NCI-H526 treated with DMSO at 0.1 percent for 48 hours (cell line): ENCODE measurements around the gene KCNH1.
A peak's percentile ranks its signal among the peaks of the same experiment; 100 is the strongest.

ENCODE experiments used
- DNase-seq: peaks from one replicate; lab custom pipeline; 2025; lab: John Stamatoyannopoulos, UW

Gene KCNH1

GRCh38 chr1:210857146-210857663 is 276.7 kb downstream of the KCNH1 start:
- no peak for DNase-seq

DNA sequence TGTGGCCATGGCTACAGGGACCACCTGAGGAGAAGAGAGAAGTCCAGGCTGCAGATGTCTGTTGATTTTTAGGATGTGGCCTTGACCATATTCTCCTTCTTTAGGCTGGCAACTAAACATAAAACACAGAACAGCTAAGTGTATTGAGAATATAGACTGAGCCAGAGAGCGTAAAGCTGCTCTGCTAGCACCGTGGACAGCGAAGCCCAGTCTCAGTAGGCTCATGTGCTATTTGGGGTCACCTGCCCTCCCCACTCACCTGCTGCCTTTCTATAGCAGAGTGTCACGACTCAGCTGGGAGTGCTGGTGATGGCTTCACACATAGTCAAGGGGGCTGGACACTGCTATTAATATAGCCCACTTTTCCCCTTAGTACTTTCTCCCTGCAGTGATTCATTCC is 278.5 kb downstream of the KCNH1 start:
- DNase-seq: no peak

DNA sequence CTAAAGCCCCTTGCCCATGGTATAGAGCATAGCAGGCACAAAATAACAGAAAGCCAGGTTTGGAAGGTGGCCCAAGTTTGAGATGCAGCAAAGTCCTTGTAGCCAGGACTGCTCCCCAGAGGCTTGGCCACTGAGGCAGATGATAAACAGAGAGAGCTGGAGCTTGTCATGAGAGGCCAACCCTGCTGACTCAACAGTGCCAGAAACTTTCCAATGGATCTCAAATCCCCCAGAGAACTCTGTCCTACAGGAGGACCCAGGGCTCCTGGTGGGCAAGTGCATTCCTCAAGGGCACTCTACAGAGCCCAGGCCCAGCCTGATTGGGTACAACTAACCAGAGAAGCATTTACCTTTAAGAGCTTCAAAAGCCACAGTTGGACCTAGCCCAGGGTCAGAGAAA is 280.7 kb downstream of the KCNH1 start:
- DNase-seq: no peak

DNA sequence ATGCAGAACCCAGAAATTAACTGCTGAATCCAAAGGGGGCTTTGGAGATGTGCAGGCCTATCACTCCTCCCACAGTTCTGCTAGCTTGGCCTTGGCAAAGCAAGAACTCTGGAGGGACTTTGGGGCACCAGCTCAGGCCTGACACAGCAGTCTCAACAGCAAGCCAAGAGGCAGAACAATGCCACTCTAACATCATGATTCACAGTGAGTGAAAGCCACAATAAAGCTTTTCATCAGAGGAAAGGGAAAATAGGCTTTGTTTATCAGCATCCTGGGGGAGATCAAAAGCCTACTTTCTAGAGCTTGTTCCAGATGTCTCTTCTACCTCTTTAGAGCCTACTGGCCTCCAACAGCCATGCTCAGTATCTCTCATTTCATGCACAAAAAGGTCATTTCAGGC is 283.4 kb downstream of the KCNH1 start:
- no peak for DNase-seq

DNA sequence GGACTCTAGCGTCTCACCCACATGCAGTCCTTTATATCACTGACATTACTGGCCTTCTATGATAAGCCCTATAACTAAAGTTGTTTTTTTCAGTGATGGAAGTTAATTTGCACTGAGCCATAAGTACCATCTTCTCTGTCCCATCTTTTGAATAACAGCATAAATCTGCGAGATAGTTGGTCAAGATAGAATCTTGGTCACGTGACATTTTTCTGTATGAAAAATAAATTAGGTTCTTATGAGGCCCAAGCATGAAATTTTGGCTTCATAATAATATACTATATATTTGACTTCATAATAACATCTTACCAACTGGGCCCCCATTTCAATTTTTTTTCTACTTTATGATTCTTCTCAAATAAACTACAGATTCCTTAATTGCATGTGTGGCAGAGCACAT is 285.5 kb downstream of the KCNH1 start:
- DNase-seq: no peak

DNA sequence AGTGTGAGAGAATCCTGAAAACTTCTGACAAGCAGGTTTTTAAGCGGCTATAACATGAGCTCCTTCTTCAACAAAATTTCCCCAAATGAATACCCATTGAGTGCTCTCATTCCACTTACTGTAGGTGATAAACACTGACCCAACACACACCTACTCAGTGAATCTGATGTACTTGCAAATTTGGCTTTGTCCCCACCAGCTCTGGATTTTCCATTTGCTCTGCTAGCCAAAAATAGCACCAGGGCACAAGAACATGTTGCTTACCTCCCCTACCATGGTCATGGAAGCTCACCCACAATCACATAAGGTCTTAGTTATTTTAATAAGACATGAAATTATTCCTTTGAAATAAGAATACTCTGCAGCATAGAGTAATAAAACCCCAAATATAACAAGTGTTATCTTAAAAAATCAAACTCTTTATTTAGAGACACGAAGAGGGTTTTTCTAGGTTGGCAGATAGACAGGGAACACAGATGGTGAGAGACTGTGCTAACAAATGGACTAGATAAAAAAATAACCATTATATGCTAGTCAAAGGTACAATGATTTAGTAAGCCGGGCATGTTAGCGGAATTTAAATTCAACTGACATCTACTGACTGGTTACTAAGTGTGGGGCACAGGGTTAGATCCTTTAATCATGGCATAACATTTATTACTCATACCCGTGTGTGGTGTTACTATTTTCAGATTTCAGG is 291.9 kb downstream of the KCNH1 start:
- no peak for DNase-seq

DNA sequence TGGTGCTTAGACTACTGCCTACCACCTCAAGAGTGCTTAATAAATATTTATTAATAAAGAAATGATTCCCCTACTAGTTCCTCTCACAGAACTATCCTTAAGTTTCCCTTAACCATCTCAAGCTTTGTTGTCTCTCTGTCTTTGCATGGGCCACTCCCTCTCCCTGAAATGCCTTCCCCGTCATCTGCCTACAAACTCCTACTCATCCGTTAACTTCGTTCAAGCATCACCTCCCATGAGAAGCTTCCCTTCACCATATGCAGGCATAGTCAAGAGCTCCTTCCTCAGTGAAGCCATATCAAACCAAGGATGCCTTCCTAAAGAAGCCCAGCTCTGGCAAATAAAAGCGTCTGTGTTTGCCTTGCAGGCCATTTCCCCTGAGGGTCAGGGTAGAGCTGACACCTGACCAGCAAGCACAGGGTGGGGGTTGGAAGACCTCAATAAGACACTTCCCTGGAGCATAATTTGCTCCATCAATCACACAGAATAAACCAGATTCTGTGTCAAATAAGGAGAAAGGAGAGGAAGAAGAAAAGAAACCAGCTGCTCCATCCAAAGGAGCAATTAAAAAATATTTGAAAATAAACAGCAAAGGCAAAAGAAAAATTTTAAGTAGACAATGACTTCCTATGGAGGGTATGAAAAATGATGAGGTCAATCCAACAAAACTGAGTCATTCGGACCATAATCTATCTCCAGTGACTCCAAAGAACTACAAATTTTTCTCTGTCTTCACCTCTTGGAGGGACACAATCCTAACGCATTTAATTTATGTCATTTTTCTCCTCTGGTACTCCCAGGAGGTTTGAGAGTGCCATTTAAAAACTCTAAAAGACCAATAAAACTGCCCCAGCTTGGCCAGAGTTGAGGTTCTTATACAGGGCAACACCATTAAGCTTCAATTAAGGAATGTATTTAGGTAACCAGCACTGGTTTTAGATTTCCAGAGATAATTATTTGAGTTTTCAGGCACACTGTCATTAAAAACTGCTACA is 303.6 kb downstream of the KCNH1 start:
- DNase-seq: no peak

DNA sequence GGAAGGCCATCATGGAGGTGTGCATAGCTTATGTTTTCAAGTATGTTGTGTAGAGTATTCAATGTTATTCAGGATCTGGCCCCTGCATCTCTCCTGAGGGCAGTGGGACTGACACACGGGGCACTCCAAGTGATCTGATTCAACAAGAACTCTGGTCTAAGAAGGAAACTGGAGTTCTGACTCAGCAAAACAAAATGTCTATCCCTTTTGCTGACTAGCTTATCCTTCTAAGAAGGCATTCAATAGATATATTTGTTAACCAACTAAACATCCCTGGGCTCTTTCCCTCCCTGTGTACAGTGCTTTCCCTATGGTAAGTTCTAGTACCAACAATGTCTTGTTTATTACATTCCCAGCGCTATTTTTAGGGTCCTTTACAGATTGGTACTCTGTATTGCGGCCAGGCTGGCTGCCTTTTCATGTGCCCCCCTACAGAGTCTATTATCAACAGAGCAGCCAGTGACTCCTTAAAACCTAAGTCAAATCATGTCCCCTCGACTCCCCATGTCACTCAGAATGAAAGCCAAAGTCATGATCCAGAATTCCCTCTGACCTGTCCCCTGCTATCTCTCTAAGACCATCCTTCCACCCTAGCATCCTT is 304.9 kb downstream of the KCNH1 start:
- no peak for DNase-seq

DNA sequence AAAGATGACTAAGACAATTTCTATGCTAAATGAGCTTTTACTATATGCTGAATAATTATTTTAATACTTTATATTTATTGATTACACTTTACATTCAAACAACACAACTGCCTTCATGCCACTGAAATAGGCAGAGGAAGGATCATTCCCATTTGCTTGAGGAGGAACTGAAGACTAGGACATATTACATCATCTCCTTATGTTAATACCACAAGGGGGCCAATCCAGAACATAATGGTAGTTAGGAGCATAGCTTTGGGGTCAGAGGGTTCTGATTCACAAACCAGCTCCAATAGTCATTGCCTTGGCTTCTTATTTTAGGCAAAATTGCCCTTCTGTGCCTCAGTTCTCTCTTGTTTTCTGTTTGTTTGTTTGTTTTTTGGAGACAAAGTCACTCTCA is 306.5 kb downstream of the KCNH1 start:
- no peak for DNase-seq

GRCh38 chr1:210826686-210827085 is 307.3 kb downstream of the KCNH1 start:
- no peak for DNase-seq

- no peak for DNase-seq
These were observed 311.0 kb downstream of the KCNH1 start for GRCh38 chr1:210822932-210823331.

- DNase-seq: no peak
These were observed 311.7 kb downstream of the KCNH1 start for GRCh38 chr1:210822241-210822640.

GRCh38 chr1:210821615-210822014 is 312.3 kb downstream of the KCNH1 start:
- DNase-seq: no peak

- no peak for DNase-seq
These were observed 314.7 kb downstream of the KCNH1 start for GRCh38 chr1:210819266-210819665.

- peak; percentile 62 for DNase-seq
These were observed 316.3 kb downstream of the KCNH1 start for GRCh38 chr1:210817385-210818275.

DNA sequence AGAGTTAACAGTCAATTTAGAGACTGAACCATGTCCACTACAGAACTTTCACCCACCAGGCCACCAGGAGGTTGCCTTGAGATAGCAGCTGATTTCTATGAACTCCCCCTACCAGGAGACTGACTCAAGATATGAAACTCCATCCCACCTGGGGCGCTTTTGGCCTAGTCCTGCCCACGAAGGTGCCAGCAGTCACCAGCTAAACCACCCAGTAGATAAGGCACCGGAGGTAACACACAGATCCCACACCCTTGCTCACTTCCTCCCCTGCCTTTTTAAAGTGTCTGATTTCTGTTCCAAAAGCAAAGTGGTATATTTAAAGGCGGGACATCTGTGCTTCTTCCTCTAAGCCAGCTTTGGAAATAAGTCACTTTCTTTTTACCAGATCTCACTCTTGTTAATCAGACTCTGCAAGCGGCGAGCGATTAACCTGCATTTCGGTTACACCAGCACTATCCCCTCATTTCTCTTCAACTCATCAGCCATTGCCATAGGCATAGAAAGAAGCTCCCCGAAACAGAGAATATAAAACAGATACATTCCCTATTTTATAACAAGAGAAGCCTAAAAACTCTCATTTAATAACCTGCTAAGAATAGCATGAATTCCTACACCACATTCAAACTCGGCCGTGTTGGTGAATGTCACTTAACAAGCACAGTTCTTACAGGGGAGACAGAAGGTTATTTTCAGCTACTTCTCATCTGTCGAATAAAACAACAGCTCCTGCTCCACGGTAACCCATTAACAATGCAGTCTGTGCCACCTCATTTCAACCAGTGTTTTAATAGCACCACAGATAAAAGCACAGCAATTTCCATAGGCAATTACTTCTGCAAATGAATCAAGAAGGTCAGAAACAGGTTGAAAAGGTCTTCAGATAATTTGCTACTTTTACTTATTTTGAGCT is 318.1 kb downstream of the KCNH1 start:
- DNase-seq: no peak

DNA sequence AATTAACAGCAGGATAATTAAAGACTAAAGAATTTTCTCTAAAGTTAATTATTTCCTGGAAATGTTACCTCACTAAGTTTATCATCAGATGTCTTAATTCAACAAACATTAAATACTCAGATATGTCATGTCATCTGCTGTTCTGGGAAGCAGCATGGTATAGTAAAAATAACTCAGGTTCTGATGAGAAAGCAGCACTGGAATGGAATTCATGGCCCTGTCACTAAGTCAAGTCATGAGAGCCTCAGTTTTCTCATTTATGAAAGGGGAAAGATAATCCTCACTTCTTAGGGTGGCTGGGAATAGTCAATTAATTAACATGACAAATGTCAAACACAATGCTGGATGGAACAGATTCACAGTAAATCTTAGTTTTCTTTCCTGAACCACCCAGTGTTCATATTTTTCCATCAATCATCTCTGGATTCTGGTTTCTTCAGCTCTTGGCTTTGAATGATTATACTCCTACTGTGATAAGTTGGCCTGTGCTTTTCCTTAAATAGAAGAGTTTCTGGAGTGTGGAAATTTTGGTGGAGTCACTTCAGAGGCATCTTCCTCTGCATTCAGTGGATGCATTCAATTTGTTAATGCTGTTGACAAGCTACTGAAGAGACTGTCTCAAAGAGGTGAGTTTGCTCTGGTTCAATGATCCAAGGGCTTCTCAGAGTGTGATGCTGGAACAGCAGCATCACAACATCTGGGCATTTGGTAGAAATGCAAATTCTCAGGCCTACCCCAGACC is 319.4 kb downstream of the KCNH1 start:
- no peak for DNase-seq

DNA sequence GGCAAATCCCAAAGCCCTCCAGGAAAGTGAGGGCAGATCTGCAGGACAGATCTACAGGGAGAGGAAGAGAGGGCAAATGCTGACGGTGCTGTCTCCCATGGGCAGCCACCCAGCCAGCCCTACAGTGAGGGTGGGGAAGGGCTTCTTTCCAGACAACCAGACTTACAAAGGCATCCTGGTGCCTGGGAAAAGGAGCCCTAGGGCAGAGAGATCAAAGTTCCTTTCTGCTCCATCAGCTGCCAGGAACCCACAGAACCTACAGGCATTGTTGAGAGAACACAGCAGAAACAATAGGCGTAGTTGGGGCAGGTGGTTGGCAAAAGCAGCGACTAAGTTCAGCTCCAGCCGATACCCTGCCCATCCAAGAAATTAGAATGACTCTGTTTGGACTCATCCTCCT is 332.4 kb downstream of the KCNH1 start:
- no peak for DNase-seq

DNA sequence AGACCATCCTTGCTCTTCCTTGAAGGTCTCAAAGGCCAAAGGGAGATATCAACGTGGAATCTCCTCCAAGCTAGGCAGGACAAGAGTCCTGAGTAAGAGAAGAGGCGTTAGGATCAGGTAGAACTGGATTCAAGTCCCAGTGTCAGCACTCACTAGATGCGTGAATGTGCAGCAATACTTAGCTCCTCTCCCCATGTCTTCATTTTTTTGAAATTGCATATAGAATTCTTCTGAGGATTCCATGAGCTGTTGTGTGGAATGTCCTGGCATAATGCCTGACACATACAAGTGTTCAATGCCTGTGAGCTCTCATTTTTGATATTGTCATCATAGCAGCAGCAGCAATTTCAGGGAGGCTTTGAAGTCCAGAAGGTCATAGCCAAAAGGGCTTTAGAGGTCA is 333.2 kb downstream of the KCNH1 start:
- DNase-seq: no peak

- no peak for DNase-seq
These were observed 333.6 kb downstream of the KCNH1 start for GRCh38 chr1:210800301-210800700.
